ENCODE results near the gene STARD4.

STARD4 gene

DNA sequence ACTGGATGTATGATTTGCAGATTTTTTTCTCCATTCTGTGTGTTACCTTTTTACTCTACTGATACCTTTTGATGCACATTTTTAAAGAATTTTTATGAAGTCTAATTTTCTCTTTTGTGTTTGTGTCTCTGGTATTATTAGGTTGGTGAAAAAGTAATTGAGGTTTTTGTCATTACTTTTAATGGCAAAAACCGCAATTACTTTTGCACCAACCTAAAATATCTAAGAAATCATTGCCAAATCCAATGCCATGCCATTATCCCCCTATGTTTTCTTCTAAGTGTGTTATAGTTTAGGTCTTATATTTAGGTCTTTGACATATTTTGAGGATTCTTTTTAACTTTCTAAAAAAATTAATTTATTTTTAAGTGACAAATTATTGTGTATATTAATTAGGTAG is 43.4 kb upstream of the STARD4 start:
- DNase-seq (ENCODE audit: extremely low read depth, insufficient read length): no peak
- Histone ChIP-seq H3K36me3 (ENCODE audit: control insufficient read depth, insufficient read depth, low read length) (no peaks in the 10 kb centered on the region), H3K4me3 (replicated peaks; ENCODE audit: low read depth, low read length) (no peak overlapping the region), H3K27me3 (replicated peaks; ENCODE audit: control insufficient read depth, insufficient read depth, low read length) (no peaks in the 10 kb centered on the region)
- TF ChIP-seq, protein P1, sequence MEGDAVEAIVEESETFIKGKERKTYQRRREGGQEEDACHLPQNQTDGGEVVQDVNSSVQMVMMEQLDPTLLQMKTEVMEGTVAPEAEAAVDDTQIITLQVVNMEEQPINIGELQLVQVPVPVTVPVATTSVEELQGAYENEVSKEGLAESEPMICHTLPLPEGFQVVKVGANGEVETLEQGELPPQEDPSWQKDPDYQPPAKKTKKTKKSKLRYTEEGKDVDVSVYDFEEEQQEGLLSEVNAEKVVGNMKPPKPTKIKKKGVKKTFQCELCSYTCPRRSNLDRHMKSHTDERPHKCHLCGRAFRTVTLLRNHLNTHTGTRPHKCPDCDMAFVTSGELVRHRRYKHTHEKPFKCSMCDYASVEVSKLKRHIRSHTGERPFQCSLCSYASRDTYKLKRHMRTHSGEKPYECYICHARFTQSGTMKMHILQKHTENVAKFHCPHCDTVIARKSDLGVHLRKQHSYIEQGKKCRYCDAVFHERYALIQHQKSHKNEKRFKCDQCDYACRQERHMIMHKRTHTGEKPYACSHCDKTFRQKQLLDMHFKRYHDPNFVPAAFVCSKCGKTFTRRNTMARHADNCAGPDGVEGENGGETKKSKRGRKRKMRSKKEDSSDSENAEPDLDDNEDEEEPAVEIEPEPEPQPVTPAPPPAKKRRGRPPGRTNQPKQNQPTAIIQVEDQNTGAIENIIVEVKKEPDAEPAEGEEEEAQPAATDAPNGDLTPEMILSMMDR (IDR thresholded peaks at IDR 0.05; ENCODE audit: insufficient read depth, low read length, poor library complexity, severe bottlenecking): no peak

DNA sequence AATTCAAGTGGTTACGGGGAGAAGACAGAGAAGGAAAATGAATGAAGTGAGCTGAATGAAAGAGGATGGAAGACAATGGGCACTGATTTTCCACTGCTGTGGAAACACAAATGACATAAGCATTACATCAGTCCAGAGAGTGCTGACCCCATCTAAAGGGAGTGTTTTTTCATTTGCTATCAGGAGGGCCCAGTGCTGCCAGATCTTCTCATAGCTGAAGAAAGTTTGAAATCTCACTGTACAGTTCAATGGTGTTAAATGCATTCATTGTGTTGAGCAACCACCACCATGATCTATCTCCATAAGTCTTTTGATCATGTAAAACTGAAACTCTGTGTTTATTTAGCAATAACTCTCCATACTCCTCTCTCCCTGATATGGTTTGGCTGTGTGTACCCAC is 41.5 kb upstream of the STARD4 start:
- no peak for DNase-seq (ENCODE audit: extremely low read depth, insufficient read length)
- H3K4me3 ChIP-seq (replicated peaks; ENCODE audit: low read depth, low read length): no peak overlapping the region
- TF ChIP-seq, protein P1 (IDR thresholded peaks at IDR 0.05; ENCODE audit: insufficient read depth, low read length, poor library complexity, severe bottlenecking): no peak
- H3K36me3 ChIP-seq (ENCODE audit: control insufficient read depth, insufficient read depth, low read length): no peaks in the 10 kb centered on the region
- H3K27me3 ChIP-seq (replicated peaks; ENCODE audit: control insufficient read depth, insufficient read depth, low read length): no peaks in the 10 kb centered on the region

GRCh38 chr5:111552896-111553295 is 40.6 kb upstream of the STARD4 start:
- no peak overlapping the region for H3K4me3 ChIP-seq (replicated peaks; ENCODE audit: low read depth, low read length)
- DNase-seq (ENCODE audit: extremely low read depth, insufficient read length): no peak
- H3K36me3 ChIP-seq (ENCODE audit: control insufficient read depth, insufficient read depth, low read length): no peaks in the 10 kb centered on the region
- H3K27me3 ChIP-seq (replicated peaks; ENCODE audit: control insufficient read depth, insufficient read depth, low read length): no peaks in the 10 kb centered on the region
- TF ChIP-seq, protein P1 (IDR thresholded peaks at IDR 0.05; ENCODE audit: insufficient read depth, low read length, poor library complexity, severe bottlenecking): no peak

DNA sequence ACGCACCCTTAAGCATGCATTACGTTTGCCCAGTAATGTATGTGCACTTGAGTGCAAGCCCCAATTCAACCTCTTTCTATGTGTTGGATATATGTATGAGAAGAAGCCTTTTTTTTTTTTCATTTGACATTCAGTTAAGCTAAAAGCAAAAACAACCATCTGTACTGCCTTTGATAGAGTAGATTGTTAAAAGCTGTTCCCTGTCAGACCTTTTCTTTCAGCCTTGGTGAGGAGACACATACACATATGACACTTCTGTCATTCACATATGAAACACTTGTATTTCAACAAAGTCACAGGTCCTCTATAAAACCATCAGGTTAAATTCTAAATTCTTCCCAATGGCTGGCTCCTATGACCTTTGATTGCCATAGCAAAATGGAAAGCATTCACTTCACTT is 40.2 kb upstream of the STARD4 start:
- DNase-seq (ENCODE audit: extremely low read depth, insufficient read length): no peak
- Histone ChIP-seq H3K4me3 (replicated peaks; ENCODE audit: low read depth, low read length) (no peak overlapping the region), H3K36me3 (ENCODE audit: control insufficient read depth, insufficient read depth, low read length) (no peaks in the 10 kb centered on the region), H3K27me3 (replicated peaks; ENCODE audit: control insufficient read depth, insufficient read depth, low read length) (no peaks in the 10 kb centered on the region)
- TF ChIP-seq, protein P1 (IDR thresholded peaks at IDR 0.05; ENCODE audit: insufficient read depth, low read length, poor library complexity, severe bottlenecking): no peak

- no peak for DNase-seq (ENCODE audit: extremely low read depth, insufficient read length)
- H3K27me3 ChIP-seq (replicated peaks; ENCODE audit: control insufficient read depth, insufficient read depth, low read length): no peaks in the 10 kb centered on the region
- H3K4me3 ChIP-seq (replicated peaks; ENCODE audit: low read depth, low read length): no peak overlapping the region
- no peaks in the 10 kb centered on the region for H3K36me3 ChIP-seq (ENCODE audit: control insufficient read depth, insufficient read depth, low read length)
- TF ChIP-seq, protein P1 (IDR thresholded peaks at IDR 0.05; ENCODE audit: insufficient read depth, low read length, poor library complexity, severe bottlenecking): no peak
Measured at GRCh38 chr5:111551569-111552275, 39.4 kb upstream of the STARD4 start.

GRCh38 chr5:111551161-111551560 is 38.8 kb upstream of the STARD4 start:
- H3K27me3 ChIP-seq (replicated peaks; ENCODE audit: control insufficient read depth, insufficient read depth, low read length): no peaks in the 10 kb centered on the region
- no peaks in the 10 kb centered on the region for H3K36me3 ChIP-seq (ENCODE audit: control insufficient read depth, insufficient read depth, low read length)
- no peak for DNase-seq (ENCODE audit: extremely low read depth, insufficient read length)
- TF ChIP-seq, protein P1 (IDR thresholded peaks at IDR 0.05; ENCODE audit: insufficient read depth, low read length, poor library complexity, severe bottlenecking): no peak
- H3K4me3 ChIP-seq (replicated peaks; ENCODE audit: low read depth, low read length): no peak overlapping the region

Measured in GM06990 (cell line).